Stimulated activated CD8-positive, alpha-beta memory T cell treated with anti-CD3 and anti-CD28 coated beads, Interleukin-4, amount 100 ng/mL, for 1 hour (primary cell): ENCODE results near the gene SULT1E1.
"Not testable (repeated sequence)": the region's sequence is repeated elsewhere in the genome, so short reads cannot be mapped to it uniquely, and the experiment has no call there.

Experiments
- DNase-seq, 2 donors: peaks; one replicate each; pipeline ENCODE4 v3.0.0-alpha.2; 2020; ENCODE audit warnings: low read depth in 2 of 2, low spot score in 1 of 2

SULT1E1 gene

DNA sequence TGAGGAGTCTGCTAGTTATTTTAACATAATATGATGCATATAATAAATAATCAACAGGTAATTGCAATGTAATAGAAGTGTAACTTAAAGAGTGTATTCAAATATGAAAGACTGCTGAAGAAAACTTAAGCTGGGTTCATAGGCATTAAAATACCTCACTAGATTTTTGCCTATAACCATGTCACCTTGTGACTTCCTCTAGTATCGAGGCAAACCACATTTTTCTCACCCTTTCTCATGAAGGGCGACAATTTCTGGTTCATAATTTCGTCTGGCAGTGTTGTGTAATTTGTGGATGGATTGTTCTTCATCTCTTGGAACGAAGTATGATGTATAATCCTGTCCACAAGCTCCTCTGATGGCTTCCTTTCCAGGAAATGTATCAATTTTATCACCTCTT is 16.0 kb downstream of the SULT1E1 start:
- DNase-seq, result no peak

DNA sequence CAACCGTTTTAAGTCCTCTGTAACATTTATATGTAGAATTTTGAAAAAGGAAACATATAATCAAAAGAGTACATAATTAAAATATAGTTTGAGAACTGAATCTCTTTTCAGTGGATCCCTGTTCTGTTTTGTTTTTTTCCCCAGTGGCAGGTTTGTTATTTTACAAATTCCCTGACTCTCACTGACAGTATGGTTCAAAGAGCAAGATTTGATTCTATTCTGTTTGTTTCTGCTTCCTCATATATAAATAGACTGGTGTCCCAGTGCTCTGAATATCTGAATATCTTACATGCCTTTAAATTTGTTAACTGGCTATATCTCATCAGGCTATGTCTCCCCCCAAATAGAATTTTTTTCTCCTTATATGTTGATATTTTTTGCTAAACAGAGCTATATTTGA is 16.6 kb downstream of the SULT1E1 start:
- DNase-seq, result no peak

DNA sequence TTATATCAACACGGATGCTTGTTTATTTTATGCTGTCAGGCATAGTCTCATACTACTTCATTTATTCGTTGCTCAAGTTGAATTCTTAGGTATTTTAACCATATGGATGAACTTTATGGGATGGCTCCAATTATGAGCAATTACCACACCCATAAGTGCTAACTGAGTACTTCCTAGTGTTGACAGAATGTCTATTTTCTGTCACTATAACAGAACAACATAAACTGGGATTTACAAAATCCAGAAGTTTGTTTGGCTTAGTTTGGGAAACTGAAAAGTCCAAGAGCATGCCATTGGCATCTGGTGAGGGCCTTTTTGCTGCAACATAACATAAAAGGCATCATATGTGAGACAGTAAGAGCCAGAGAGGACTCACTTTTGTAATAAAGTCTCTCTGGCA is 21.0 kb downstream of the SULT1E1 start:
- DNase-seq, result no peak

DNA sequence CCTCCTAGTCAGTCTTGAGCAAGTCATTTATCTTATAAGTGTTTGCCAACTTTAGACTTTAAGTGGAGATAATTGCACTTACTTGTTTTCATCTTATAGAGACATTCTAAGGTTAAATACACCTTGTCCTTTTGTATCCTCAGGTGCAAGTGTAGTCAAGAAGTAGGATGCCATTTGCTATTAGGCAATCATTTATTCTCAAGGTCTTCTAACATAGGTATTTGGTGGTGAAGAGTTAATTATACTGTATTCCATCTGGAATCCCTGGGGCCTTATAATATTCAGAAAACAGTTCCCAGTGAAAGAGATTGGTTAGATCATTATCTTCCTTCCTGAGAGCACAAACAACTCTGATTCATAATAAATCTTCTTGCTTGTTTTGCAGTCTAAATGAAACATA is 23.7 kb downstream of the SULT1E1 start:
- DNase-seq, result no peak

DNA sequence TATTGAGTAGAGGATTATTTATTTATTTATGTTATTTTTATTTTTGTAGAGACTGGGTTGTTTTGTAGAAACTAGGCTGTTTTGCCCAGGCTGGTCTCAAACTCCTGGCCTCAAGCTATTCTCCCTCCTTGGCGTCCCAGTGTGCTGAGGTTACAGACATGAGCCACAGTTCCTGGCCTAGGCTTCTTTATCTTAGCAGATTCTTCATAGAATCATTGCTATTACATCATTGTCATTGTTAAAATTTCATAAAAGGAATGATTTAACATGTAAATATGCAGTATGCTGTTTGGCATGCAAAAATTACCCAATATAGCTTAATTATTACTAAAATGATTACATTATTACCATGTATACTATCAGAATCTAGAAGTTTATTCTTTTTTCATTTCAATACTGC is 24.2 kb downstream of the SULT1E1 start:
- no peak for DNase-seq

DNA sequence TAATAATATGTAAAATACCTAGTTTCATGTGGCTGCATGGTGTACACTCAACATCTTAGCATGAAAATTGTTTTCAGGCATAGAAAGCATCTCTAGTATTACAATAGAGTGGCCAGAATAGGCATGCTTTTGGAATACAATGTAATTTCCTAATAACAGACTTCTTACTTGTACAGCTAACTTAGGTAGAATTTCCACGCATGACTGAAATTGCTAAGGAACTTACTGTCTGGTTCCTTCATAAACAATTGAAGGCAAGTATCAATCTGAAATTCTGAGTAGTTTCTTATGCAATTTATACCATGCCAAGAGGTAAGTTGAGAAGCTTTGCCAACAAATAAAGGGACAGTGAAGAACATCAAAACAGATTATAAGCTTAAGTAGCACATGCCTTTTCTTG is 26.7 kb downstream of the SULT1E1 start:
- DNase-seq, result no peak

DNA sequence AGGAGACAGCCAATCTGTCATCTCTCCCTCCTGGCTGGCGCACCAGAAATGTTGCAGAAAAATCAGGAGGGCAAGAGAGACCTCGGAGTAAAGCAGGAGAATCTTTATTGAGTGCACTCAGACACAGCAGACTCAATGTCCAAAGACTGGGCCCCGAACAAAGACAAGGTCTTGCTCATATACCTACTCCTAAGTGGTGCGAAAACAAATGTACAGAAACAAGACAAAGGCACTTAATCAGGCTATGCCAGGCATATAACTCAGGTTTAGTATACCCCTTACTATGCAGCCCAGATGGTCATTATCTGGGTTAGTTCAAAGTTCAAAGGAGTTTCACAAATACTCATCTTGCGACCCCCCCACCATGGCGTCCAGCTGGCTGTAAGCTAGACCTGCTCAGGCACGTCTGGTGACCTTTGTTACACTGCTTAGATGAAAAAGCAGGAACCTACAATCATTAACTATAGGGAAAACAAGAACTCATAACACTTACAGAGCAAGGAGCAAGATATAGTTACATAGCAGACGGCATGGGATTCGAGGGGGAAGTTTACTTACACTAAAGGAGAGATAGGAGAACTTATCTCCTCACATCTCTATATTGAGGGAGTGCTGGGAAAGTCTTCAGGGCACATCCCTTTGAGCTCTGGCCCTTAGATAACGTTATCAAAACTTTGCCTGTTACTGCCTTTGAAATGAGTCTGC is 27.5 kb downstream of the SULT1E1 start:
- DNase-seq, result no peak

DNA sequence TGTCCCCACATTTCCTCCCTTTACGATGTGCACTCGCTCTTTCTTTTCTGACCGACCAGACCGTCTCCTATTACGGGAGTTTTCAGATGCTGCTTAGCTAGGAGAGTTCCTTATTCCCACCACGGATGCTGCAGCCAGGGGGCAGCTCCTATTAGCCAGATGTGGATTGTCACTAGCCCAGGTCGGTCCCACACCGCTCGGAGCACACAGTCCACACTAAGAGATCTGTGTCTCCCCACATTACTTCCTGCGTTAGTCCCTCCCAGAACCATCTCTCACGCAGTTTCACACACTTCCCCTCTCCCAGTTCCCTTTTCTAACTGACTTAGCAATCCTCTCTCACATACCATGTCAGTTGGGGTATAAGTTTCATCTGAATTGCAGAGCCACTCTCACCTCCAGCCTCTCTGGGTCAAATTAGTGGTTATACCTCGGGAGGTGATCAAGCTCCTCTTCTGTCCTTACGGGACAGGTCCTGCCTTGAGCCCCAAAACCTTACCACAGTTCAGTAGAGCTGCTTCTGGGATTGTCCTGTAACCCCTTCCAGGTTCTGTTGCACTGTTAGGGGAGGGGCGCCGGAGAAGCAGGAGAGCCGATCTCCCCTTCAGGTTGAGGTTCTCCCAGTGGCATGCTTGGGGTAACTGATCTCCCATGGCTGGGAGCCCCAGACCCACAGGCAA is 28.2 kb downstream of the SULT1E1 start:
- DNase-seq, result no peak

DNA sequence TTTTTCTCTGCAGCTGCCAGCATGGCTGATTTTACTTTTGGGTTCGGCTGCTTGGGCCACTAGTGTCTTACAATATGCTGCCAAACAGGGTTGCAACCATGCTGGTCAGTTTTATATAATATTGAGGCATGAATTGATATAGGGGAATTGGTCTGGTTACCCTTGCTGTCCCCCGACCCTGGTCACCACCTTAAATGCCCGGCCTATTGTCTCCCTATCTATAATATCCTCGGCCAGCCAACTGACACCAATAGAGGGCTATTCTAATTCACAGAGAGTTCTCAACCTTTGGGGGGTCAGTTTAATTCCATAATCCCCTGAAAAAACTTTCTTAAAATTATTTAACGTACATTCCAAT is 28.7 kb downstream of the SULT1E1 start:
- DNase-seq, result no peak

DNA sequence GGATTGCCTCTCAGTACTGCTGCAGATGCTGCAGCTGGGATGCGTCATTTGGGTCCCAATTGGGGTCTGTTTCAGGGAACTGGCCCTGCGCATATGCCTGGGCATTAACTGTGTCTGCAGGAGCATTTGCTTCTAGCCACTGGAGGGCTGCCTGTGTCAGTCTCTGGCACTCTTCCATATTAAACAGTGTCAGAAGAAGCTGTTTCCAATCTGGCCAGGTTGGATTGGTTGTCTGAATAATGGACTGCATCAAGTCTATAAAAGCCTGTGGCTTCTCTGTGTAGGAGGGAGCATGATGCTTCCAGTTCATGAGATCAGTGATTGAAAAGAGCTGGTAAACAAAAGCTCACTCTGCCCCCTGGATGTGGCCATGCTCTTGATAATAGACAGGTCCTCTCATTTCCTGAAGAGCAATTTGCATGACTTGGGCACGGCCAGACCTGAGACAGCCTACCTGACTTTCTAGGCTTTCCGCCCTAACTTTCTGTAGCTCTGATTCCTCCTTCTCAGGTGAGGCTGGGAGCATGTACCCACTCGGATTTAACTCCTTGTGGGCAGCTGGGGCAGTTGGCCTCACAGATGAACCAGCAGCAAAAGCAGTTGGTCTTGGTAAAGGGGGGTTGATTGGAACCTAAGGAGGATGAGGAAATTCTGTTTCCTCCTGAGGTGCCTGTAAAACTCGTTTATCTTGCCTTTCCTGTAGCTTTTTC is 29.2 kb downstream of the SULT1E1 start:
- DNase-seq, result no peak

DNA sequence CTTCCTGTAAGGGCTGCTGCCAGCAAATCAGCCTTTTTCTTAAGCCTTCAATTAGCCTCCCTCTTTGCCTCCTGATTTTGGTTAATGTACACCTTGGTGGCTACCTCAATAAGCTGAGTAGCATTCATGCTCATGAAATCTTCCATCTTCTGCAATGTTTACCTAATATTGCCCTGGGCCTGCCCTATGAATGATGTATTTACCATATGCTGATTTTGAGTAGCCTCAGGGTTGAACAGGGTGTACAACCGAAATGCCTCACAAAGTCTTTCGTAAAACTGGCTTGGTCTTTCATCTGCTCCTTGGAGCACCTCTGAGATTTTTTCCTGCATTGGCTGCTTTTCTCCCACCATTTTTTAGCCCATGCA is 29.8 kb downstream of the SULT1E1 start:
- no peak for DNase-seq

DNA sequence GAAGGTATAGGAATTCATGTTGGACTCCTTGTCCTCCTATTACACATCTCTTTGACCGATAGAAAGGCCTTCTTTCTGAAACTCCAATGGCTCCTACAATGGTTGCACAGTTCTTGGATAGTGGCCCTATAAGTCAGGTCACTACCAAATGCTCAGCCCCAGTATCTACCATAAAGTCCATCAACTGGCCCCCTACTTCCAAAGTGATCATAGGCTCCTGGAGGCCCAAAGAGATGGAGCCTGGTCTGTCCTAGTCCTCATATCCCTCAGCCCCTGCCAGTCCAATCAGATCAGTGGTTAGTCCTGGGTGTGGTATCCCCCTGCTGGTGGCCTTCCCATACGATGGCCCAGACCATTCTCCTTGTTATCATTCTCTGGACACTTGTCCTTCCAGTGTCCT is 30.3 kb downstream of the SULT1E1 start:
- no peak for DNase-seq

DNA sequence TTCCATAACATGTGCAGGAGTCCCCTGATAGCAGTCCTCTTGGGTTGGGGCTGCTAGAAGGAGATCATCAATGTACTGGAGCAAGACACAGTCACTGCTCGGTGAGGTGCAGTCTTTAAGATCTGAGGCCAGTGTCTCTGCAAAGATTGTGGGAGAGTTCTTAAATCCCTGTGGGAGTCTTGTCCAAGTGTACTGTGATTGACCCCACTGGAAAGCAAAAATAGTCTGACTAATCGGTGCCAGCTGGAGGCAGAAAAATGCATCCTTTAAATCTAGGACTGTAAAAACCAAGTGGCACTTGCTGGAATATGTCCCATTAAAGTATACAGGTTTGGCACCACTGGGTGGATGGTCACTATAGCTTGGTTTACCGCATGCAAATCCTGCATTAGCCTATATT is 31.1 kb downstream of the SULT1E1 start:
- DNase-seq, result no peak

DNA sequence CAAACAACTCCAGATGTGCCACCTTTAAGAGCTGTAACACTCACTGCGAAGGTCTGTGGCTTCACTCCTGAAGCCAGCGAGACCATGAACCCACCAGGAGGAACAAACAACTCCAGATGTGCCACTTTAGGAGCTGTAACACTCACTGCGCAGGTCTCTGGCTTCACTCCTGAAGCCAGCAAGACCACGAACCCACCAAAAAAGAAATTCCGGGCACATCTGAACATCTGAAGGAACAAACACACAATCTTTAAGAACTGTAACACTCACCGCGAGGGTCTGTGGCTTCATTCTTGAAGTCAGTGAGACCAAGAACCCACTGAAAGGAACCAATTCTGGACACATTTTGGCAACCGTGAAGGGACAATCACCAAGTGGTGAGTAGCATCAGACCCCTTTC is 34.9 kb downstream of the SULT1E1 start:
- not testable (repeated sequence) for DNase-seq

DNA sequence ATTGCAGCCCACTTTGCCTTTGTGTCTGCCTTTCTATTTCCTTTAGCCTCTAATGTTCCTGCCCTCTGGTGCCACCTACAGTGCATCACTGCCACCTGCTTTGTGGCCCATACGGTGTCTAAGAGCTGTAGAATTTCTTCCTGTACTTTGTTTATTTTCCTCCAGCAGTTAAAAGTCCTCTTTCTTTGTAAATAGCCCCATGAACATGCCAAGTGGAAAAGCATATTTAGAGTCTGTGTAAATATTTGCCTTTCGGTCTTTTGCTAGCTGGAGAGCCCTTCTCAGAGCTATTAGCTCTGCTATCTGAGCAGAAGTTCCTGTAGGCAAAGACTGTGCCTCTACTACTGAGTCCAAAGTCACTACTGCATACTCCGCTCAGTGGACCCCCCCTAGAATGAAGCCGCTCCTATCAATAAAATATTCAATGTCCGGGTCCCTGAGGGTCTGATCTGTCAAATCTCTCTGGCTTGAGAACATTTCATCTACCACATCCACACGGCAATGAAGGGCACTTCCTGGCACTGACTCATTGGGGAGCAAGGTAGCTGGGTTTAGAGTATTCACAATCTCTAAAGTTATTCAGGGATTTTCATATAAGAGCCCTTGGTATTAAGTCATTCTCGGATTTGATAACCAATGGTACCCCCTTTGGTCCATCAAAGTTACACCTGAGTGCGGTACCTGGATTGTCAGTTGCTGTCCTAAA is 36.3 kb downstream of the SULT1E1 start:
- DNase-seq, result no peak

DNA sequence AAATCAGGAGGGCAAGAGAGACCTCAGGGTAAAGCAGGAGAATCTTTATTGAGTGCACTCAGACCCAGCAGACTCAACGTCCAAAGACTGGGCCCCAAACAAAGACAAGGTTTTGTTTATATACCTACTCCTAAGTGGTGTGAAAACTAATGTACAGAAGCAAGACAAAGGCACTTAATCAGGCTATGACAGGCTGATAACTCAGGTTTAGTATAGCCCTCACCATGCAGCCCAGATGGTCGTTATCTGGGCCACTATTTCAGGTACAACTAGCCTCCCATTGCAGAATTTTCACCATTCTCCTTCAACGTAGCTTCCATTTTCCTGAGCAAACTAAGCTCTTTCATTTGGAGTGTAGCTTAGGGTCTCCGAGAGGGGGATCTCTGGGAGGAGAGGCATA is 36.9 kb downstream of the SULT1E1 start:
- DNase-seq, result no peak

DNA sequence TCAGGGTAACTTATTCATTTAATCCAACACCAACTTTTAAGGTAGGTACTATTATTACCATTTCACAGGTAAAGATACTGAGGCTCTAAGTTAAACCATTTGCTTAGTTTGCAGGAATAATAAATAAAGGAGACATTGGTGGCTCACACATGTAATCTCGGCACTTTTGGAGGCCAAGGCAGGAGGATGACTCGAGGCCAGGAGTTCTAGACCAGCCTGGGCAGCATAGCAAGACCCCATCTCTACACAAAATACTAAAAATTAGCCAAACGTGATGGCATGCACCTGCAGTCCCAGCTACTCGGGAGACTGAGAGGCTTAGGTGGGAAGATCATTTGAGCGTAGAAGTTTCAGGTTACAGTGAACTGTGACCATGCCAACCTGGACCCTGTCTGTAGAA is 37.7 kb downstream of the SULT1E1 start:
- DNase-seq, result no peak

DNA sequence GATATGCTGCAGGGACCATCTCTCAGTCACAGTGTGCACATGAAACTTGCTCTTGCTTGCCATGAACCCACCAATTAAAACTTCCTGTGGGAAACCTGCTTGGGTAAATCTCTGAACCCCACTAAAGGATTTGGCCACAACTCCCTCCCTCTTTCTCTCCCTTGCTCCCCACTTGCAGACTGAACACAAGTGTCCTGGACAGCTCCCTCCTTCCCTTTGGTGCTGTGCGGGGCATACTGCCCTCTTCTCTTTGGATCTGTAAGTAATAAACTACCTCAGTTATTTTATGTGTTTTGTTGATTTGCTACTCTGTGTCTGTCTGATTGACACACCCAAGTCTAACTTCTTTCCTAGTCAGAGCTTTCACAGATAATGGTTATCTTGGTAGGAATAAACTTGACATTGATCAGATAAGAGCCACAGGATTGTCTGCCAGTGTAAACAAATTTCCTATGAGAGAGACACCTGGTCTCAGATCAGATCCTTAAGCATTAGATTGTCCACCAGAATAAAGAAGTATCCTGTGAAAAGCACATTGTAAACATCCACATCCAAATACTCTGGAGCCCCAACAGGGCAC is 41.8 kb downstream of the SULT1E1 start:
- no peak for DNase-seq

DNA sequence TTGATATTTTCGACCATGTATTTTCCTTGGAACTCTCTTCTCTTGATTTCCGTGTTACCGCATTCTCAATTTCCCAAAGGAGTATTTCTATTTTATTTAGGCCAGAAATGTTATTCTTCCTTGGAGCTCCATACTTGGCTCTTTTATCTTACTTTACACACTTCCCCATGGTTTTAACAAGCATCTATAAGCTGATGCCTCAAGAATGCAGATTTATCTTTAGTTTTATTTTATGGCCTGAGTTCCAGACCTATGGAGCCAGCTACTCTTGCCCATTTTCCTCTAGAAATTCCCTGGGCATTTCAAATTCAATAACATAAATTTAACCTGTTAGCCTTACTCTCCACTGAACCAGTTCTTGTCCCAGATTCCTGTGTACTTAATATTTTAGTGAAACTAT is 43.7 kb downstream of the SULT1E1 start:
- no peak for DNase-seq

DNA sequence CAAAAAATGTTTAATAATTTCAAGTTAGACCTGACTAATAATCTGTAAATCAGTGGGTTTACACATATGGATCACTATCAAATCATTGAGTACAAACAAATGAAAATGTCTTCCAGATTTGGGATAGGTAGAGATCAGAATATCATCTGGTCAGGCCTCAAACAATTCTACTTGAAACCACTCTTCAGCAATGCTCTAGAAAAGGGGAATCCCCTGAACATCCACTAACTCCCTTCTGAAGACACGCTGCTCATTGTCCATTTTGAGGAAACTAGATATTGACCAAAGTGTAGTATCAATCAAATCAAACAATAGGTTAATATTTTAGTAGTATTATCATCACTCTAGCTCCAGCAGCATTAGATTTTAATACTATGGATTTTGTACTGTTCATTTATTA is 46.3 kb downstream of the SULT1E1 start:
- no peak for DNase-seq

DNA sequence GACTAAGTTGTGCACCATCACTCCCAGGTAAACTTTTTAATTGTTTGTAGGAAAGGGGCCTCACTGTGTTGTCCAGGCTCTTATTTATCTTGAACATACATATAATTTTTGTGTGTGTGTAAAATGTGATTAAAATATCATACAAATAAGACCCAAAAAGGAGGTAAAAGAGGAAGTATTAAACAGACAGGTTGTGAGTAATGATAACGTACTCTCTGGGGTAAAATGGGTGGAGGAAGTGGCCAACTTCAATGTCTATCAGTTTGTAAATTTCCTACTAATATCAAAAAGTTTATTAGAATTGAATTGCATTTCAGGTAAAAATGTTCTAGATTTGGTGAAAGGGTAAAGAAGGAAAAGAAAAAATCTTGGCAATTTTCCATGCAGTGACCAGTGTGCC is 48.8 kb downstream of the SULT1E1 start:
- no peak for DNase-seq

DNA sequence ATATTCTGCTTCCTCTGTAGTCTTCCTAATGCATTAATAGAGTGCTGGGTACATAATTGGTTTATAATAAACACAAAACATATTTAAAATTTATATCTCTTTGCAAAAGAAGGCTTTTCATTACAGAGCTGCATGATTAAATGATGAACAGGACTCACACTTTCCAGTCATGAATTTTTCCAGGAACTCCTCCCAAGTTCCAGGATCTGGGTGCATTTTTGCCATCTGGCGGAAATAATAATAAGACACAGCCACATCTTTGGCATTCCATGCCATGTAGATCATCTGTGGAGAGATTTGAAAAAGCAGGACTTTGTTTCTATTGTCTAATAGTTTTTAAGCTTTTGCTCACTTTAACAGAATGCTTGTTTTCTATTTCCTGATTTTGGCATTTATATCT is 59.3 kb downstream of the SULT1E1 start:
- no peak for DNase-seq
